Measurements from ENCODE around the gene CSTB.
A peak's percentile ranks its signal among the peaks of the same experiment; 100 is the strongest.

The CSTB gene

GRCh38 chr21:43789276-43790009, 13.3 kb upstream of the CSTB start, which contains the start of gene RRP1:
RRP1 (plus strand) TSS chr21:43789577; CDS start chr21:43789630, 53 bp downstream.
- DNase-seq, result peak; percentile 91

- no peak for DNase-seq
Observed at GRCh38 chr21:43786807-43787440, 10.8 kb upstream of the CSTB start.

GRCh38 chr21:43786300-43786806, 10.2 kb upstream of the CSTB start:
- DNase-seq, result peak; percentile 26

DNA sequence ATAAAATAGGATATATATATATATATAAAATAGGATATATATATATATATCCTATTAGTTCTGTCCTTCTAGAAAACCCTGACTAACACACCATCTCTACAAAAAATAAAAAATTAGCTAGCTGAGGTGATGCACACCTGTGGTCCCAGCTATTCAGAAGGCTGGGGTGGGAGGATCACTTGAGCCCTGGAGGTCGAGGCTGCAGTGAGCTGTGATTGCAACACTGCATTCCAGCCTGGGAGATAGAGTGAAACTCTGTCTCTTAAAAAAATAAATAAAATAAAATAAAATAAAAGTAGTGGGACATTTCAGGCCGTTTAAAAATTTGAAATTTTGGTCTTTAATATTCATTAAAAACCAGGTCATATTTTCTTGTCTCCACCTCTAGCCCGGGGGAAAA, 9.0 kb upstream of the CSTB start:
- no peak for DNase-seq

- no peak for DNase-seq
Observed at GRCh38 chr21:43783098-43783700, 7.1 kb upstream of the CSTB start.

GRCh38 chr21:43782431-43783097, 6.5 kb upstream of the CSTB start:
- DNase-seq, result peak; percentile 45

DNA sequence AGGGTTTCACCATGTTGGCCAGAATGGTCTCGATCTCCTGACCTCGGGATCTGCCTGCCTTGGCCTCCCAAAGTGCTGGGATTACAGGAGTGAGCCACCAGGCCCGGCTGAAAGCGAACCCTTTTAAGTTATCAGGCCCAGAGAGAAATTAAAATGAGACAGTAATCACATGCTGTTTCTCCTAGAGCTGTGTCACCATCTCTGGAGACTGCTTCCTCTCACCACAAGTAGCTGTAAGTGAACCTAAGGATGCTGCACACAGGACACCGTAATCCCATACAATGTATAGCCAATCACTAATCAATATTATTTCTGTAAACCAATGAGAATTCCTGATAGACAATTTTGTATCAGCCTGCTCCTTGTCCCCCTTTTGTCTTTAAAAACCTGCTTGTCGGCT, 5.7 kb upstream of the CSTB start:
- no peak for DNase-seq

DNA sequence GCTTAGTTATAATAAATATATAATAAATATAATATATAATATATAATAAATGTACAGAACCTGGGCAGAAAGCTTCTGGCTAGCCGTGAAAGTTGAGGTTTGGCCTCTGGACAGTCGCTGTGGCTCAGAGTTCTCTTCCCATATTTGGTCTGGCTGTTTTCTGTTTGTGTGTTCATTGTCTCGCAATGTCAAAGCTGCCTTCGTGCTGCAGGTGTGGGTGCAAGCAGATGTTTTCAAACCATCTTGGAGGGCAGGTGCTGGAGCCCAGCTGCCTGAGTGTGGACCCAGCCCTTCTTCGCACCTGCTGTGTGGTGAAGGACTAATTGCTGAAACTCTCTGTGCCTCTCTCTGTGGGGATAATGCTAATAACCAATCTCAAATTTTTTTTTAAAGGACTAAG, 3.6 kb upstream of the CSTB start:
- peak; percentile 85 for DNase-seq

- no peak for DNase-seq
Observed at GRCh38 chr21:43778469-43779335, 2.6 kb upstream of the CSTB start.

GRCh38 chr21:43777953-43778352, 1.8 kb upstream of the CSTB start:
- DNase-seq, result no peak

GRCh38 chr21:43775190-43775589, 918 bp downstream of the CSTB start:
- DNase-seq, result no peak

DNA sequence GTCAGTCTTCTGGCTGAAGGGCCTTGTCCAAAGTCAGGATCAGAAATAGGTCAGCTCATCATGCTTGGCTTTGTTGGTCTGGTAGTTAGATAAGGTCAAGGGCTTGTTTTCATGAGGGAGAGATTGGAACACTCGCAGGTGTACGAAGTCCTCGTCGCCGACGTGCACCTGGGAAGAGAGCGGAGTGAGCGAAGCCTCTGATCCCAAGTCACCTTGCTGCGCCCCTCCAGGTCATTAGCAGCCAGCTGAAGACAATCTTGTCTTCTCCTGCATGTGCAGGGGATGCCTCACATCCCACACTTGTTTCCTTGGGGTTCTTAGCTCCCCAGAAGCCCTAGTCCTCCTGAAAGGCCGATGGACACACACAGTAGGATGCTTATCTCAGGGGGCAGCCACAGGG, 1.9 kb downstream of the CSTB start:
- no peak for DNase-seq

DNA sequence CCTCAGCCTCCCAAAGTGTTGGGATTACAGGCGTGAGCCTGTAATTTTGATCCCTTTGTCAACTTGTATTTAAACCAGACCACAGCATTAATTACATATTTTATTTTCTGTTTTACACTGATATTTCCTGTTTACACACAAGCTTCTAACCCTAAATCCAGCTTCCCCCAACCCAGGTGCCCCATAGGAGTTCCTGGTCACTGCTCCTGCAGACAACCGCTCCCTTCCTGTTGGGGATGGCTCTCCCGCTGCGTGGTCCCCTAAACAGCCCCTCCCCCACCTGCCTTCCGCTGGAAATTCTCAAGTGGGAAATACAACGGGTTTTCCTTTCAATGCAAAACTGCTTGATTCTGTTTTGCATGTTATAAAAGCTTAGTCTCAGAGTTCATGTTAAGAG, 3.7 kb downstream of the CSTB start:
- DNase-seq, result no peak

DNA sequence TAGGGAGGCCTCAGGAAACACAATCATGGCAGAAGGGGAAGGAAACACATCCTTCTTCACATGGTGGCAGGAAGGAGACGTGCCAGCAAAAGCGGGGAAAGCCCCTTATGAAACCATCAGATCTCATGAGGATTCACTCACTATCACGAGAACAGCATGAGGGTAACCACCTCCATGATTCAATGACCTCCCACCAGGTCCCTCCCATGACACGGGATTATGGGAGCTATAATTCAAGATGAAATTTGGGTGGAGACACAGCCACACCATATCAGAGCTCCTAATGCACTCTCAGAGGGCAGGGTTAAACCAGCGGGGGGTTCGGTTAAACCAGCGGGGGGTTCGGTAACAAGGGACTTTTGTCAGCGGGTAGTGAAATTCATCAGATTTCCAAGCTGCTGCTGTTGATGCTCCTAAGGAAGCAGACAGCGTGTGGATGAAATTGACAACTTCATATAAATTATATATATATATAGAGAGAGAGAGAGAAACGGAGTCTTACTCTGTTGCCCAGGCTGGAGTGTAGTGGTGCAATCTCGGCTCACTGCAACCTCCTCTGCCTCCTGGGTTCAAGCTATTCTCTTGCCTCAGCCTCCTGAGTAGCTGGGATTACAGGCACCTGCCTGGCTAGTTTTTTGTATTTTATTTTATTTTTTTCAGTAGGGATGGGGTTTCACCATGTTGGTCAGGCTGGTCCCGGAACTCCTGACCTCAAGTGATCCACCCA, 4.2 kb downstream of the CSTB start:
- DNase-seq, result no peak

- DNase-seq, result peak; percentile 11
Observed at GRCh38 chr21:43771199-43771675, 4.9 kb downstream of the CSTB start.

DNA sequence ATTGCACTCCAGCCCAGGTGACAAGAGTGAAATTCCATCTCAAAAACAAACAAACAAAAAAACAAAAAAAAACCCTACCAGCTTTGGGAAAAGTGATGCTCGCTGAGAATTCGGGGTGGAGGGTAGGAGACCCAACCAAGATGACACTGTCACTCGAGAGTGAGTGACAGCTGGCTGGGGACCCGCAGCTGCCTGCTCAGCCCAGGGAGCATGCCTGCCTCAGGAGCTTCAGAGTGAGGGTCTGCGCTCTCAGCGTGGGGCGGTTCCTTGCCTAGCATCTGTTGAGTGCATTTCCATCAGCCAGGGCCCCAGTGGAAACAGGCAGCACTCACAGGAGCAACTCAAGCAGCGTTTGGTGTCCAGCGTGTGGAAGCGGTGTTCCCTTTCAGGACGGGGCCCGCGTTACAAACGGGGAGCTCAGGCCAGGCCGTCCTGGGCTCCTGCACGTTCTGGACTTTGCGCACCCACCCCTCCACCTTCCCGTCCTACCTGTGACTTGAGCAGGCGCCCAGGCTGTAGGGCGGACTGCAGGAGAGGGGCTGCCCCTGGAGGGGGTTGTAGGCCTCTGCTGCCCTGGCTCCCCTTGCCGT, 5.9 kb downstream of the CSTB start:
- DNase-seq, result no peak

DNA sequence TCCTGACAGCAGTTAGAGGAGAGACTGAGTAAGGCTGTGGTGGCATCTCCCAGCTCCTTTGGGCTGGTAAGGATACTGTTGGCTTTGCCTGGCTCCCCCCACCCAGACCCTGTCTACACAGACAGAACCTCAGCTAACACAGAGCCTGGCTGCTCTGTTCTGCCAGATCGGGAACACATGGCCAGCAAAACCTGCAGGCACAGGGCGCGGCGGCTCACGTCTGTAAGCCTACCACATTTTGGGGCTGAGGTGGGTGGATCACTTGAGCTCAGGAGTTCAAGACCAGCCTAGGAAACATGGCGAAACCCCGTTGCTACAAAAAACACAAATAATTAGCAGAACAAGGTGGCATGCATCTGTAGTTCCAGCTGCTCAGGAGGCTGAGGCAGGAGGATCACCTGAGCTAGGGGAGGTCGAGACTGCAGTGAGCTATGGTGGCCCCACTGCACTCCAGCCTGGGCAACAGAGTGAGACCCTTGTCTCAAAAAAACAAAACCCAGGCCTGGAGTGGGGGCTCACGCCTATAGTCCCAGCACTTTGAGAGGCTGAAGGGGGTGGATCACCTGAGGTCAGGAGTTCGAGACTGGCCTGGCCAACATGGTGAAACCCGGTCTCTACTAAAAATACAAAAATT, 6.7 kb downstream of the CSTB start:
- no peak for DNase-seq

GRCh38 chr21:43768868-43769167, 7.3 kb downstream of the CSTB start:
- DNase-seq, result no peak

- DNase-seq, result peak; percentile 47
Observed at GRCh38 chr21:43767984-43768867, 7.9 kb downstream of the CSTB start.

DNA sequence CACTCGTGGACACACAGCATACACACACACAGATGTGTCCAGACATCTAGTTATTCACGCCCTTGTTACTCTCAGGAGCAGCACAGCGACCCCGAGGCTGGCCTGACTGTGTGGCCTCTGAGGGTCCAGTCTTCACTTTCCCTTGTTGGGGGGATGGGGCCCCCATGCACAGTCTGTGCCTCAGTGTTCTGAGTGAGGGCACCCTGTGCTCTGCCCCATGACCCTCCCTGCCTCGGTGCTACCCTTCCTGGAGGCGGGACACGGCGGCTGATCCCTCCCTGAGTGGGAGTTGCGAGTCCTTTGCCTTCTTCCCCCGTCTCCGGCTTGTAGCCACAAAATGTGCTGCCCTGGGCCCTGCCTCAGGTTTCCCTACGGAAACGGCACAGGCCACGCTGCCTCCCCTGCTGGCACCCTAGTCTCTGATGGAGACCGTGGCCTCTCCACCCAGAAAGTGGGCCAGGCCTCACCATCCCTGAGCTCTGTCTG, 8.6 kb downstream of the CSTB start:
- no peak for DNase-seq
